CD4-positive, alpha-beta T cell treated with Interleukin-12 subunit alpha and Interleukin-12 subunit beta, for 1 hour (primary cell): Measurements from ENCODE around the gene DEPP1.
"Not testable (repeated sequence)": the region's sequence is repeated elsewhere in the genome, so short reads cannot be mapped to it uniquely, and the experiment has no call there.

Experiments
- DNase-seq: peaks from one replicate; pipeline ENCODE4 v3.0.0-alpha.2; 2020

The DEPP1 gene

GRCh38 chr10:44978570-44979280, at the start of gene DEPP1:
TSS of gene DEPP1 (minus strand) at chr10:44978809. CDS start at chr10:44978030, 779 bp downstream.
- no peak for DNase-seq

- no peak for DNase-seq
Observed at GRCh38 chr10:45023426-45023825, 44.8 kb upstream of the DEPP1 start.

GRCh38 chr10:45015590-45015989, 37.0 kb upstream of the DEPP1 start:
- no peak for DNase-seq

GRCh38 chr10:45014557-45014956, 35.9 kb upstream of the DEPP1 start:
- not testable (repeated sequence) for DNase-seq

- peak; percentile 71 for DNase-seq
Observed at GRCh38 chr10:45008524-45009161, 30.0 kb upstream of the DEPP1 start.

- no peak for DNase-seq
Observed at GRCh38 chr10:45006276-45007030, 27.8 kb upstream of the DEPP1 start.

GRCh38 chr10:45005284-45005683, 26.7 kb upstream of the DEPP1 start:
- DNase-seq, result no peak

GRCh38 chr10:45004661-45005060, 26.1 kb upstream of the DEPP1 start:
- DNase-seq, result no peak

GRCh38 chr10:45003432-45004000, 24.9 kb upstream of the DEPP1 start:
- no peak for DNase-seq

GRCh38 chr10:45001381-45002148, 23.0 kb upstream of the DEPP1 start:
- peak; percentile 49 for DNase-seq

- peak; percentile 79 for DNase-seq
Observed at GRCh38 chr10:45000752-45001380, 22.3 kb upstream of the DEPP1 start, which contains the start of gene ZNF22. TSS of gene ZNF22 (plus strand) at chr10:45000923. CDS start at chr10:45003369, 2,446 bp downstream.

- no peak for DNase-seq
Observed at GRCh38 chr10:45000138-45000751, 21.6 kb upstream of the DEPP1 start.

- no peak for DNase-seq
Observed at GRCh38 chr10:44998146-44998631, 19.6 kb upstream of the DEPP1 start.

GRCh38 chr10:44997105-44997748, 18.6 kb upstream of the DEPP1 start:
- DNase-seq, result no peak

GRCh38 chr10:44995914-44996669, 17.5 kb upstream of the DEPP1 start:
- DNase-seq, result no peak

GRCh38 chr10:44995581-44995913, 16.9 kb upstream of the DEPP1 start:
- peak; percentile 16 for DNase-seq

GRCh38 chr10:44994752-44995530, 16.3 kb upstream of the DEPP1 start:
- no peak for DNase-seq

- no peak for DNase-seq
Observed at GRCh38 chr10:44993922-44994751, 15.5 kb upstream of the DEPP1 start.
